Hepatocyte (in vitro differentiated cells): ENCODE data around the gene DLGAP4.

Experiments
- EZH2 ChIP-seq: fragments of 200-600 bp; sonication (generic); IDR thresholded peaks from 2 replicates; pipeline ENCODE4 v1.6.1; 2016; ENCODE audit warnings: antibody characterized with exemption, mild to moderate bottlenecking, borderline replicate concordance
- EZH2phosphoT487 ChIP-seq: fragments of 200-600 bp; sonication (generic); IDR thresholded peaks from one replicate; pipeline ENCODE4 v1.6.1; 2018; ENCODE audit warnings: antibody characterized with exemption, mild to moderate bottlenecking, low read depth, moderate library complexity; ENCODE audit not compliant: unreplicated experiment, severe bottlenecking
- TF ChIP-seq, protein P1 (sequence below): fragments of 200-600 bp; sonication (generic); IDR thresholded peaks from 2 replicates; pipeline ENCODE4 v1.5.1; 2016; ENCODE audit warnings: antibody characterized with exemption, mild to moderate bottlenecking; ENCODE audit not compliant: poor library complexity

DNA sequence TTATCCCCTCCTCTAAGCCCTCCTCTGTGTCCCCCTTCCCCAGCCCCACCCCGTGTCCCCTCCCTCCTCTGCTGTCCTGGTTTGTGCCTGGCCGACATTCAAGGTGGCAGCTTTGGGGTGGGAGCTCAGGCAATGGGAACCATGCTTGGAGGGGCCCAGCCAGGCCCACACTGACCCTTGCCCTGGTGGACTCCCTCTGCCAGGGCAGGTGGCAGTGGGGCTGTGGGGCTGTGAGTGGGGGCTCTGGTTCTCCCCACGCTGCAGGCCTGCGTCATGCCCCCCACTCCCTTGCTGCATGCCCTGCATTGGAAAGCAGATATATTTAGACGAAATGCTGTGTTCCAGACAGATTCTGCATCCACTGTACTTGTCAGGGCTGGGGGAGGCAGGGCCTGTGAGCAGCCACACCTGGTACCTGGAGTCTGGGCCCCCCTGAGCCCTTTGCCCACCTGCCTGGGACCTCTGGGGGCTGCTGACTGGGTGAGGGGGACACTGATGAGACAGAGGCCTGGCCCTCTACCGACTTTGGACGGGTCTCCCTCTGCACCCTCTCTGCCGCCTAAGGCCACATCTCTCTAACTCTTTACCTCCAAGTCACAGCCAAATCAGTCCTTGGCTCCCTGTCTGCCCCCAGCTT lies 14.2 kb downstream of the DLGAP4 start:
- TF ChIP-seq, protein P1, sequence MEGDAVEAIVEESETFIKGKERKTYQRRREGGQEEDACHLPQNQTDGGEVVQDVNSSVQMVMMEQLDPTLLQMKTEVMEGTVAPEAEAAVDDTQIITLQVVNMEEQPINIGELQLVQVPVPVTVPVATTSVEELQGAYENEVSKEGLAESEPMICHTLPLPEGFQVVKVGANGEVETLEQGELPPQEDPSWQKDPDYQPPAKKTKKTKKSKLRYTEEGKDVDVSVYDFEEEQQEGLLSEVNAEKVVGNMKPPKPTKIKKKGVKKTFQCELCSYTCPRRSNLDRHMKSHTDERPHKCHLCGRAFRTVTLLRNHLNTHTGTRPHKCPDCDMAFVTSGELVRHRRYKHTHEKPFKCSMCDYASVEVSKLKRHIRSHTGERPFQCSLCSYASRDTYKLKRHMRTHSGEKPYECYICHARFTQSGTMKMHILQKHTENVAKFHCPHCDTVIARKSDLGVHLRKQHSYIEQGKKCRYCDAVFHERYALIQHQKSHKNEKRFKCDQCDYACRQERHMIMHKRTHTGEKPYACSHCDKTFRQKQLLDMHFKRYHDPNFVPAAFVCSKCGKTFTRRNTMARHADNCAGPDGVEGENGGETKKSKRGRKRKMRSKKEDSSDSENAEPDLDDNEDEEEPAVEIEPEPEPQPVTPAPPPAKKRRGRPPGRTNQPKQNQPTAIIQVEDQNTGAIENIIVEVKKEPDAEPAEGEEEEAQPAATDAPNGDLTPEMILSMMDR = no peak
- TF ChIP-seq EZH2 = no peak
- TF ChIP-seq EZH2phosphoT487 = no peak
